Measurements from ENCODE around the gene CLDN24.

GRCh38 chr4:183354219-183354618, 32.0 kb upstream of the CLDN24 start:
- no peak for TF ChIP-seq EZH2 (IDR thresholded peaks at IDR 0.05)
- TF ChIP-seq POLR2AphosphoS5 (IDR thresholded peaks at IDR 0.05; ENCODE audit: borderline replicate concordance, low read depth, low read length): no peak

Data from SK-N-MC (cell line).